ENCODE results near the gene ZNF532.

DNA sequence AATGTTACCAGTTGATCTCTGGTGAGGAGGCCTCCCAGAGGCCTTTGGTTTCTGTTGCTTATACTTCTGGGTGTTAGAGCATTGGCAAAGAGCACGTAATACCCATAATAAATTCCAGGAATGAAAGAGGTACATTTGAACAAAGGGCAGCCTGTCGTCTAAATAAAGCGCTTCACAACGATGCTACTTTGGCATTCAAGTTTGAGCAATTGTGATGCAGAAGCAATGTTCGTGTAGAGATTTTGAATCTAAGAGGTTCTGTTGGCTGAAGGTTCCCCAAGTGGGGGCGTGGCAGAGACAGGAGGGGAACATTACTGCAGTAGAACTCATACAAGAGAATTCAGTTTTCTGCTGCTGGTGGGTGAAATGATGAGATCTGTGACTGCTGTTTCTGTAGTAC lies 27.8 kb downstream of the ZNF532 start:
- TF ChIP-seq POLR2AphosphoS5 (IDR thresholded peaks at IDR 0.05; ENCODE audit: low read depth, low read length) (no peak), TAF1 (IDR thresholded peaks at IDR 0.05; ENCODE audit: borderline replicate concordance, insufficient read depth, low read length) (no peak), SIN3A (IDR thresholded peaks at IDR 0.05; ENCODE audit: borderline replicate concordance, insufficient read depth, low read length) (no peak)
- TF ChIP-seq, protein P1, sequence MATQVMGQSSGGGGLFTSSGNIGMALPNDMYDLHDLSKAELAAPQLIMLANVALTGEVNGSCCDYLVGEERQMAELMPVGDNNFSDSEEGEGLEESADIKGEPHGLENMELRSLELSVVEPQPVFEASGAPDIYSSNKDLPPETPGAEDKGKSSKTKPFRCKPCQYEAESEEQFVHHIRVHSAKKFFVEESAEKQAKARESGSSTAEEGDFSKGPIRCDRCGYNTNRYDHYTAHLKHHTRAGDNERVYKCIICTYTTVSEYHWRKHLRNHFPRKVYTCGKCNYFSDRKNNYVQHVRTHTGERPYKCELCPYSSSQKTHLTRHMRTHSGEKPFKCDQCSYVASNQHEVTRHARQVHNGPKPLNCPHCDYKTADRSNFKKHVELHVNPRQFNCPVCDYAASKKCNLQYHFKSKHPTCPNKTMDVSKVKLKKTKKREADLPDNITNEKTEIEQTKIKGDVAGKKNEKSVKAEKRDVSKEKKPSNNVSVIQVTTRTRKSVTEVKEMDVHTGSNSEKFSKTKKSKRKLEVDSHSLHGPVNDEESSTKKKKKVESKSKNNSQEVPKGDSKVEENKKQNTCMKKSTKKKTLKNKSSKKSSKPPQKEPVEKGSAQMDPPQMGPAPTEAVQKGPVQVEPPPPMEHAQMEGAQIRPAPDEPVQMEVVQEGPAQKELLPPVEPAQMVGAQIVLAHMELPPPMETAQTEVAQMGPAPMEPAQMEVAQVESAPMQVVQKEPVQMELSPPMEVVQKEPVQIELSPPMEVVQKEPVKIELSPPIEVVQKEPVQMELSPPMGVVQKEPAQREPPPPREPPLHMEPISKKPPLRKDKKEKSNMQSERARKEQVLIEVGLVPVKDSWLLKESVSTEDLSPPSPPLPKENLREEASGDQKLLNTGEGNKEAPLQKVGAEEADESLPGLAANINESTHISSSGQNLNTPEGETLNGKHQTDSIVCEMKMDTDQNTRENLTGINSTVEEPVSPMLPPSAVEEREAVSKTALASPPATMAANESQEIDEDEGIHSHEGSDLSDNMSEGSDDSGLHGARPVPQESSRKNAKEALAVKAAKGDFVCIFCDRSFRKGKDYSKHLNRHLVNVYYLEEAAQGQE (IDR thresholded peaks at IDR 0.05; ENCODE audit: insufficient read depth in 1 of 2, low read depth in 2 of 2, low read length in 2 of 2) = no peak
